Kidney (tissue), 14 donors: ENCODE data around the gene KYNU. TPM values are rescaled to one million over a fixed set of nuclear protein-coding genes. Genes with fewer than 3 reads are reported as not detected.

Experiments
- DNase-seq, 5 donors: peaks; one replicate each; pipeline ENCODE4 v3.0.0-alpha.2; 2013 to 2020
- FAIRE-seq: peaks from 2 replicates; lab custom pipeline; 2012; peaks lifted over from hg19 to GRCh38; lab: Jason Lieb, UNC
- H3K27ac ChIP-seq, 2 donors: one replicate each; pipeline ENCODE4 v1.7.0; 2013; ENCODE audit warnings: low read depth in 2 of 2, low read length in 2 of 2, inconsistent platforms in 1 of 2
- H3K27me3 ChIP-seq: one replicate; pipeline ENCODE4 v1.7.1; 2013; ENCODE audit warnings: low read length, inconsistent platforms; ENCODE audit not compliant: control insufficient read depth, insufficient read depth
- H3K36me3 ChIP-seq, 3 donors: one replicate each; pipeline versions ENCODE4 v1.7.0 to v1.7.1; 2013; ENCODE audit warnings: low read length in 3 of 3, control low read depth in 1 of 3, inconsistent platforms in 1 of 3; ENCODE audit not compliant: insufficient read depth in 3 of 3, control insufficient read depth in 2 of 3
- H3K4me1 ChIP-seq, 3 donors: one replicate each; pipeline versions ENCODE4 v1.7.0 to v1.7.1; 2013; ENCODE audit warnings: low read length in 3 of 3, inconsistent platforms in 1 of 3, low read depth in 1 of 3; ENCODE audit not compliant: control insufficient read depth in 2 of 3, insufficient read depth in 2 of 3
- H3K4me3 ChIP-seq, 3 donors: one replicate each; pipeline versions ENCODE4 v1.7.0 to v1.8.1; 2013; ENCODE audit warnings: low read length in 3 of 3, control low read depth in 1 of 3, inconsistent platforms in 1 of 3
- H3K9ac ChIP-seq, 3 donors: one replicate each; pipeline versions ENCODE4 v1.7.0 to v1.7.1; 2013; ENCODE audit warnings: low read length in 3 of 3, control low read depth in 1 of 3, inconsistent platforms in 1 of 3
- H3K9me3 ChIP-seq, 3 donors: one replicate each; pipeline versions ENCODE4 v1.7.0 to v1.7.1; 2013; ENCODE audit warnings: low read length in 3 of 3, control low read depth in 1 of 3, inconsistent platforms in 1 of 3; ENCODE audit not compliant: control insufficient read depth in 2 of 3, insufficient read depth in 1 of 3
- CTCF ChIP-seq: IDR thresholded peaks from 3 replicates; pipeline ENCODE4 v1.5.1; 2012; ENCODE audit warnings: mild to moderate bottlenecking, moderate library complexity, borderline replicate concordance; ENCODE audit not compliant: insufficient read depth; ENCODE audit errors: extremely low read depth
- intact Hi-C: fragments of 100-400 bp; cut with DNase I; formaldehyde crosslinking; loops from one replicate; pipeline ENCODE4 v1.11.1; 2022
- polyA plus RNA-seq: library from polyadenylated mRNA; stranded (reverse); fragments of 350-450 nt; fragmentation: Illumina TruSeq; extraction: RNeasy Lipid Tissue Mini Kit (QIAGEN cat#74804); gene quantifications from one replicate; pipeline ENCODE4 v1.2.3, GENCODE V29; 2014; ENCODE audit warnings: low read depth, low replicate concordance; ENCODE audit not compliant: insufficient read depth
- total RNA-seq: library from RNA; stranded (reverse); fragmentation: NEBNext Ultra II Directional; extraction: Animal tissue kit (Norgen Biotek cat#: 25700); gene quantifications from one replicate; pipeline ENCODE4 v1.2.1, GENCODE V29; 2021
- donor health status: control.
- donor health status: control.
- donor health status: control.
- donor health status: control.
- donor health status: control.
- donor health status: DM: yes; HTN: yes; CAD: no.
- donor health status: Normal renal cell carcinoma (clear cell type).

Gene KYNU
- total and polyA plus RNA-seq, 2 donors from 2014 or later, result 6.4 to 14.5 TPM

DNA sequence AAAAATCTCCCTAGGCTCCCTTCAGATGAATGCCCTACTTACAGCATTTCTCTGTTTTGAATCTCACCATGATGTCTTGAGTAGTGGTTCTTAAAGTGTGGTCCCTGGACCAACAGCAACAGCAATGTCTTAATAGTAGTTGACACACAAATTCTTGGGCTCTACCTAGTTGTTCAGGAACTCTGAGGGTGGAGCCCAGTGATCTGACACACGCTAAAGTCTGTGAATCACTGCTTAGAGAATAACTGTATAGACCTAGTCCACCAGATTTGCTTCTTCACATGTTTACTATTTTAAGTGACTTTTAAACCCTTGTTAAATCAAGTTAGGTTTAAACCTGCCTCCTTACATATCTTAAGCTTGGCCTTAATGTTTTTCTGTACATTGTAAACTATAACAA, 204.2 kb downstream of the KYNU start:
- H3K36me3 ChIP-seq, result no peaks in the 10 kb centered on the region
- no peak overlapping the region for H3K4me3 ChIP-seq
- no peak for FAIRE-seq
- intact Hi-C loops, result no loop called here
- no peak for TF ChIP-seq CTCF
- H3K9me3 ChIP-seq, result no peaks in the 10 kb centered on the region
- no peak overlapping the region for H3K9ac ChIP-seq
- H3K27me3 ChIP-seq, result no peaks in the 10 kb centered on the region
- DNase-seq, result no peak
- no peak overlapping the region for H3K27ac ChIP-seq
- peaks cover 0 to 4% (median 0%) of the 10 kb centered on the region in 3 donors for H3K4me1 ChIP-seq

- no peak for DNase-seq
- FAIRE-seq, result no peak
- H3K9ac ChIP-seq, result no peak overlapping the region
Measured at GRCh38 chr2:143083636-143084035, 206.2 kb downstream of the KYNU start.

DNA sequence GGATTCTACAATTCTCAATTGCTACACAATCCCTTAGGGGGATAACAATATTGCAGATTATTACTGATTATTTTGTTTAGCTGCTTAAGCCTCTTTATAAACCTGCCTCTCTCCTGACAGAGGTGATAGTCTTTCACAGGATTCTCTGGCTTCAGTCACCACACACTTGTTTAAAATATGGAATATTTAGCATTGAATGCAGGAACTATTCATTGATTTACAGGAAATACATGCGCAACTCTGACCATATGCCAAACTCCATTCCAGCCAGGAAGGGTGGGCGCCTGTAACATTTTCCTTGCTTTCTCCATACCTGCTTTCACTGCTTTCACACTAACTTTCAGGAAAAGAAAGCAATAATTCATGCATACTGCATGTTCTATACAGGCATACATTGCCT, 207.0 kb downstream of the KYNU start:
- no peak overlapping the region for H3K4me3 ChIP-seq
- TF ChIP-seq CTCF, result no peak
- no peaks in the 10 kb centered on the region for H3K27me3 ChIP-seq
- H3K9me3 ChIP-seq, result no peaks in the 10 kb centered on the region
- H3K9ac ChIP-seq, result no peak overlapping the region
- H3K4me1 ChIP-seq, result peaks cover 0 to 4% (median 0%) of the 10 kb centered on the region in 3 donors
- intact Hi-C loops, result no loop called here
- no peak overlapping the region for H3K27ac ChIP-seq
- H3K36me3 ChIP-seq, result no peaks in the 10 kb centered on the region
- FAIRE-seq (no peak), DNase-seq (no peak)

More at GRCh38 chr2:143083636-143084035, 206.2 kb downstream of the KYNU start:
- Histone ChIP-seq H3K9me3 (no peaks in the 10 kb centered on the region), H3K4me3 (no peak overlapping the region), H3K27me3 (no peaks in the 10 kb centered on the region), H3K36me3 (no peaks in the 10 kb centered on the region), H3K27ac (no peak overlapping the region), H3K4me1 (peaks cover 0 to 4% (median 0%) of the 10 kb centered on the region in 3 donors)
- TF ChIP-seq CTCF, result no peak
- intact Hi-C loops, result no loop called here
